ENCODE measurements around the gene LPXN.

- TF ChIP-seq EZH2 (IDR thresholded peaks at IDR 0.05; ENCODE audit: low read depth) (no peak), CTCF (conservative IDR thresholded peaks at IDR 0.05) (no peak)
These were observed 3.1 kb upstream of the LPXN start, which contains the start of gene ZFP91 for GRCh38 chr11:58578635-58579191.

Data from PC-9 (cell line).